ENCODE data around the gene PPP6C.
"Not testable (repeated sequence)": the region's sequence is repeated elsewhere in the genome, so short reads cannot be mapped to it uniquely, and the experiment has no call there.

PPP6C gene

DNA sequence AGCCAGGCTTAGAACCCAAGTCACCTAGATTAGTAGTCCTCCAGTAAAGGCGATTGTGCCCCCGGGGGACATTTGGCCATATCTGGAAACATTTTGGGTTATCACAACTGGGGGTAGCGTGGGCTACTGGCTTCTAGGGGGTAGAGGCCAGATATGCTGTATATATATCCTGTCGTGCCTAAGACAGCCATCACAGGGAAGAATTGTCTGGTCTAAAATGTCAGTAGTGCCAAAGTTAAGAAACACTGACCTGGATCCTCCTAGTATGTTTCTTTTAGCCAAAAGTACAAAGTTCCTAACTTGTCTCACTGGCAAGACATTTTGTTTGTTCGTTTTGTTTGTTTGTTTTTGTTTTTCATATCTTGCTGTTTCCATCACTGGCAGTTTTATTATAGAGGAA, 24.6 kb upstream of the PPP6C start:
- Histone ChIP-seq H3K4me3 (ENCODE audit: extremely low read depth, insufficient read depth, low read length, poor library complexity, severe bottlenecking) (no peak overlapping the region), H3K36me3 (ENCODE audit: control insufficient read depth, insufficient read depth, low read length) (peaks cover 56% of the 10 kb centered on the region), H3K9me3 (ENCODE audit: control insufficient read depth, low read length) (no peaks in the 10 kb centered on the region), H3K27ac (ENCODE audit: low read depth, low read length, severe bottlenecking) (no peak overlapping the region), H3K4me1 (ENCODE audit: control insufficient read depth, insufficient read depth, low read length, poor library complexity, severe bottlenecking) (no peaks in the 10 kb centered on the region)
- WGBS, 2 experiments (ENCODE audit: insufficient coverage in 2 of 2) = 100% methylated on average over 3 to 5 of the region's 5 CpGs

DNA sequence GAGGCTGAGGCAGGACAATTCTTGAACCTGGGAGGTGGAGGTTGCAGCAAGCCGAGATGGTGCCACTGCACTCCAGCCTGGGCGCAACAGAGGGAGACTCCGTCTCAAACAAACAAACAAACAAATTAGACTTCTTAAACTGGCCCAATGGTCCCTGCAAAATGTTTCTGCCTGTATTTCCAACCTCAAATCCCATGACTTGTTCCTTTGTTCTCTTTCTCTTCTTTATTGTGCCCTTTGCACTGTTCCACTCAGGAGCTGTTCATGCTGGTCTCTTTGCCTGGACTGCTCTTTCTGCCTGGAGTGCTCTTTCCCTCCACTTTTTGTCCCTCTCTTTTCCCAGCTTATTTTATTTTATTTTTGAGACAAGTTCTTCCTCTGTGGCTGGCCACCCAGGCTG, 14.9 kb upstream of the PPP6C start:
- Histone ChIP-seq H3K4me3 (ENCODE audit: extremely low read depth, insufficient read depth, low read length, poor library complexity, severe bottlenecking) (no peak overlapping the region), H3K36me3 (ENCODE audit: control insufficient read depth, insufficient read depth, low read length) (peaks cover 31% of the 10 kb centered on the region), H3K4me1 (ENCODE audit: control insufficient read depth, insufficient read depth, low read length, poor library complexity, severe bottlenecking) (no peaks in the 10 kb centered on the region), H3K27ac (ENCODE audit: low read depth, low read length, severe bottlenecking) (no peak overlapping the region), H3K9me3 (ENCODE audit: control insufficient read depth, low read length) (no peaks in the 10 kb centered on the region)
- WGBS, 2 experiments (ENCODE audit: insufficient coverage in 2 of 2) = 91 to 100% methylated on average over 2 to 3 of the region's 3 CpGs

DNA sequence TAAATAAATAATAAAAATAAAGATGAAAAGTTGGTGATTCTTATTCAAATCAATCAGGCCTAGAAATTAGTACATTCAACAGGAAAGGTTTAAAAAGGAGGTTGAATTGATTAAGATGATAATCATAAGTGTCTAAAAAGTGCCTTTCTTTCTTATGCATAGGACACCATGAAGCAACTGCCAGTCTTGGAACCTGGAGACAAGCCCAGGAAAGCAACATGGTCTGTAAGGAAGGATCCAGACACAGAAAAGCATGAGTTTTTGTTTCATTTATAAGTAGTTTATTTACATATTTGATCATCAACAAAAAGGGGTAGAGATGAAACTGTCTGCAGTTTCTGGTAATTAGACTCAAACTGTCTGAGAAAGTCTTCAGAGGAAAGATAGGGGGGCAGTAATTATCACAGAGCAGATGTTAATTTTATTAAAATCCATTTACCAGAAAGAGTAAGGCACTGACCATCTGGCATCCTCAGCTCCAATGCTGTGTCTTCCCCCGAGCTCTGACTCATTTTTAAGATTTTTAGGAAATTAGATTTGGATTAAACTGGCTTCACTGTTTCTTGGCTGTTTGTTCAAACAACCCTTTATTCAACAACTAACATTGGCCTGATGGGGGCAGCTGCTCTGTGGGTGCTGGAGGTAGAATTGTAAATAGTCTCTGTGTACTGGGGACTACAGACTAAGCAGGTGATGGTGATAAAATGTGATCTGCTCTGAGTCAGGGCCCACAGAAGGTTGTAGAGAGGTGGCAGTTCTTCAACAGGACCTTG, 13.4 kb upstream of the PPP6C start:
- WGBS, 2 experiments (ENCODE audit: insufficient coverage in 2 of 2) = no CpG with 5 or more reads among the region's 1 CpG
- Histone ChIP-seq H3K36me3 (ENCODE audit: control insufficient read depth, insufficient read depth, low read length) (peaks cover 25% of the 10 kb centered on the region), H3K4me3 (ENCODE audit: extremely low read depth, insufficient read depth, low read length, poor library complexity, severe bottlenecking) (no peak overlapping the region), H3K27ac (ENCODE audit: low read depth, low read length, severe bottlenecking) (no peak overlapping the region), H3K9me3 (ENCODE audit: control insufficient read depth, low read length) (no peaks in the 10 kb centered on the region), H3K4me1 (ENCODE audit: control insufficient read depth, insufficient read depth, low read length, poor library complexity, severe bottlenecking) (no peaks in the 10 kb centered on the region)

DNA sequence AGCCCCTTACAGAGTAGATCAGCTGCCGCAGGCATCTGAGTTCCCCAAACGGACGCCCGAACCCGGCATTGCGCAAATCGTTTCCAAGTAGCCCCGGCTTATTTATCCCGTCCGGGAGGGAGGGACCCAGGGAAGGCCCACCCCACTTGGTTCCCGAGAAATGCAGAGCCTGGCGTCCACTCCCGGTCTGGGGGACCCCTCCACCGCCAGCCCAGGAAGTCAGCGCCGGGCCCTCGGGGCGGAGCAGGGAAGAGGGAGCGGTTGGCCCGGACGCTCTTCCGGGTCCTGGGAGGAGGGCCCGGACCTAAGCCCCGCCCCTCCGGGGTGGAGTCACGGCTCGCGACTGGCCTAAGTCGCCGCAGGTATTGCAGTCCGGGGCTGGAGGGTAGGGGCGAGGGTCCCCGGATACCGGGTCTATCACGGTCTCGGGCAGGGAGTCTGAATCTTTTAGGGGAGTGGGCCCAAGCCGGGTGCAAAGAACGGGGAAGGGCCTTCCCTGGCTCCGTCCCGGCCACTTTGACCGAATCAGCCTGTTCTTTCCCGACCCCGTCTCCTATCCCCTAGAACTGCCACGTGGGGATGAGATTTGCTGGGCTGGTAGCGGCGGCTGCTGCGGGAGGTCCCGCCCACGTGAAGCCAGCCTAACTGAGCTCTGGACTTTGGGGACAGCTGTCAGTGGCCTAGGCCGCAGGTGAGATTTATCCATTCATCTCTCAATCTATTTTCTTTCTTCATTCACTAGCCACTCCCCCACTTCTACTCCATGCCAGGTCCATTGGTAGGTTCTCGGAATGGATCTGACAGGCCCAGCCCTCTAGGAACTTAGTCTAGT, 10.8 kb upstream of the PPP6C start, which contains the start of gene RABEPK:
Gene RABEPK, plus strand, starts transcription at position 327 of the 832 bp plus-strand sequence. CDS start 2,472 bp downstream, outside the sequence.
- Histone ChIP-seq H3K36me3 (ENCODE audit: control insufficient read depth, insufficient read depth, low read length) (peaks cover 12% of the 10 kb centered on the region), H3K9me3 (ENCODE audit: control insufficient read depth, low read length) (no peaks in the 10 kb centered on the region), H3K4me3 (ENCODE audit: extremely low read depth, insufficient read depth, low read length, poor library complexity, severe bottlenecking) (peak within 1 kb of the TSS; percentile 67), H3K4me1 (ENCODE audit: control insufficient read depth, insufficient read depth, low read length, poor library complexity, severe bottlenecking) (no peaks in the 10 kb centered on the region), H3K27ac (ENCODE audit: low read depth, low read length, severe bottlenecking) (peak within 1 kb of the TSS; percentile 87)
- WGBS, 2 experiments (ENCODE audit: insufficient coverage in 2 of 2) = 0 to 1% methylated on average over 35 to 47 of the region's 51 CpGs

DNA sequence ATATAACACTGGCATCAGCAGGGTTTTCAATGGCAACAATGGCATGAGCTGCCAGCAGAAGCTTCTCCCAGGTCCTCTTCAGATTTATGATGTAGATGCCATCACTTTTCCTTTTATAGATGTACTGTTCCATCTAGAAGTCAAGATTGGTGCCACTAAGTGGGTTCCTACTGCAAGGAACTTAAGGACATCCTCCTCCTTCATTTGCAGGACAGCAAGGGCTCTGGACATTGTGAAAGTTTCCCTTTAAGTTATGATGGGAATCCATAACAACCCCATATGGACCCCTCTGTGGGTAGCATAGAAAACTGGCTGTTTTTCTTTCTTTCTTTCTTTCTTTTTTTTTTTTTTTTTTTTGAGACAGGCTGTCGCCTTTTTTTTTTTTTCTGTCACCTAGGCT, 6.0 kb upstream of the PPP6C start:
- no CpG with 5 or more reads among the region's 1 CpG for WGBS, 2 experiments (ENCODE audit: insufficient coverage in 2 of 2)
- H3K9me3 ChIP-seq (ENCODE audit: control insufficient read depth, low read length); H3K27ac ChIP-seq (ENCODE audit: low read depth, low read length, severe bottlenecking); H3K4me1 ChIP-seq (ENCODE audit: control insufficient read depth, insufficient read depth, low read length, poor library complexity, severe bottlenecking); H3K36me3 ChIP-seq (ENCODE audit: control insufficient read depth, insufficient read depth, low read length); H3K4me3 ChIP-seq (ENCODE audit: extremely low read depth, insufficient read depth, low read length, poor library complexity, severe bottlenecking): not testable (repeated sequence)

DNA sequence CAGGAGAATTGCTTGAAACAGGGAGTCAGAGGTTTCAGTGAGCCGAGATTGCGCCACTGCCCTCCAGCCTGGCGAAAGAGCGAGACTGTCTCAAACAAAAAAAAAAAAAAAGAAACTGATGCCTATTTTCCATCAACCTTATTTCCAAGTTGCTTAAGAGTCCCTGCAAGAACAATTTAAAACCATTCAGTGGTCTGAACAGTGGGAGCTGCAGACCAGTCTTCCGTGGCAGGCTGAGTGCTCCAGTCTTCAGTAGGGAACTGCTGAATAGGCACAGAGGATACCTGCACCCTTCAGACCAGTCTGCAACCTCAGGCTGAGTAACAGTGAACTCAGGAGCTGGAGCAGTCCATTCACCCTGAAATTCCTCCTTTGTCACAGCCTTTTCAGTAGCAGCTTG, 4.9 kb upstream of the PPP6C start:
- not testable (repeated sequence) for H3K4me1 ChIP-seq (ENCODE audit: control insufficient read depth, insufficient read depth, low read length, poor library complexity, severe bottlenecking); H3K27ac ChIP-seq (ENCODE audit: low read depth, low read length, severe bottlenecking); H3K4me3 ChIP-seq (ENCODE audit: extremely low read depth, insufficient read depth, low read length, poor library complexity, severe bottlenecking); H3K36me3 ChIP-seq (ENCODE audit: control insufficient read depth, insufficient read depth, low read length); H3K9me3 ChIP-seq (ENCODE audit: control insufficient read depth, low read length)
- WGBS, 2 experiments (ENCODE audit: insufficient coverage in 2 of 2) = 93 to 100% methylated on average over 3 to 5 of the region's 5 CpGs

DNA sequence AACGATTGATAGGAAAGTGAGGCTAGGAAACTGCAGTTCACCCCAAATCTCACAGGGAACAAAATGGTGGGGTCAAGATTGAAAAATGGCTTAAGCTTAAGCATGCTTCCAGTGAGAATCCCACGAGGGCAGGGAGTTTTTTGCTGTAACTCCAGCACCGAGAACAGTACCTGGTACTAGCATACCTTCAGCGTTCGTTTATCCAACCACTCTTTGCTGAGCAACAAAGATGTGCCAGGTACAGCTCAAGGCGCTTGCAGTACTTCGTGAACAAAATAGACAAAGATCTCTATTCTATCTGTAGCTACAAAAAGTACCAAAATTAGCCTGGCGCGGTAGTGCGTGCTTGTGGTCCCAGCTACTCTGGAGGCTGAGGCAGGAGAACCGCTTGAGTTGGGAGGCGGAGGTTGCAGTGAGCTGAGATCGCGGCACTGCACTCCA, 778 bp upstream of the PPP6C start:
- H3K4me3 ChIP-seq (ENCODE audit: extremely low read depth, insufficient read depth, low read length, poor library complexity, severe bottlenecking) = peak overlapping the region; percentile 97
- no peaks in the 10 kb centered on the region for H3K4me1 ChIP-seq (ENCODE audit: control insufficient read depth, insufficient read depth, low read length, poor library complexity, severe bottlenecking)
- no peaks in the 10 kb centered on the region for H3K9me3 ChIP-seq (ENCODE audit: control insufficient read depth, low read length)
- peak overlapping the region; percentile 92 for H3K27ac ChIP-seq (ENCODE audit: low read depth, low read length, severe bottlenecking)
- H3K36me3 ChIP-seq (ENCODE audit: control insufficient read depth, insufficient read depth, low read length) = peaks cover 3% of the 10 kb centered on the region
- WGBS, 2 experiments (ENCODE audit: insufficient coverage in 2 of 2) = 78 to 79% methylated on average over 11 to 14 of the region's 14 CpGs

DNA sequence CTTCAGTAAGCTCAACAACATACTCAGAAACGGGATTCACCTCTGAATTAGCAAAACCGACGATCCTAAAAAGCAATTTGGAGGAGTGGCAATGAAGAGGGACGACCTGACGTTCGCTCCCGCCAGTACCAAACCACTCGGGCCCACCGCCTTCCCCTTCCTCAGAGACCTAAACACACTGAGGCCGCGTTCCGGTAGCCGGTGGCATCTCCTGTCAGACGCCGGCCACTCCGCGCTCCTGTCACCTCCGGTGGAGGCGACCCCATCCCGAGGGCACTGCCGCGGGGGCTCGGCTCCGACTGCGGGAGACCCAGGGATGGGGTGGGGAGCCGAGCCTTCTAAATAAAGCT, 617 bp downstream of the PPP6C start:
- H3K4me3 ChIP-seq (ENCODE audit: extremely low read depth, insufficient read depth, low read length, poor library complexity, severe bottlenecking) = peak overlapping the region; percentile 97
- WGBS, 2 experiments (ENCODE audit: insufficient coverage in 2 of 2) = 0 to 1% methylated on average over 11 to 20 of the region's 26 CpGs
- no peaks in the 10 kb centered on the region for H3K4me1 ChIP-seq (ENCODE audit: control insufficient read depth, insufficient read depth, low read length, poor library complexity, severe bottlenecking)
- no peaks in the 10 kb centered on the region for H3K9me3 ChIP-seq (ENCODE audit: control insufficient read depth, low read length)
- H3K27ac ChIP-seq (ENCODE audit: low read depth, low read length, severe bottlenecking) = peak overlapping the region; percentile 92
- peaks cover 9% of the 10 kb centered on the region for H3K36me3 ChIP-seq (ENCODE audit: control insufficient read depth, insufficient read depth, low read length)

DNA sequence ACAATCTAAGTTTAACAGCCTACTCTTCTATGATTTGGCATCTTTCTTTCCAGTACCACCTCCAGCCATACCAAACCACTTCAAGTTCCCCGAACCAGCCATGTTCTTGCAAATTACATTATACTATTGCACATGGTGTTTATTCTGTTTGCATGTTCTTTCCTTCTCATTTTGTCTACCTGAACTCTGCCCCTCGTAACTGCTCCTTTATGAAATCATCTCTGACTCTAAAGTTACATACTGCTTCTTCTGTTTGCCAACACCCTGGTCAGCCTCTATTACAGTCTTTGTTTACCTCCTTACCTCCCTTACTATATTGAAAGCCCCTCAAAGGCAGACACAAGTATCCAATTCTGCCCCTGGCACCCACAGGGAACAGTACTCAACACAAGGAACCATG, 6.0 kb downstream of the PPP6C start:
- WGBS, 2 experiments (ENCODE audit: insufficient coverage in 2 of 2) = 94 to 100% methylated on average over 1 to 2 of the region's 2 CpGs
- H3K27ac ChIP-seq (ENCODE audit: low read depth, low read length, severe bottlenecking) = no peak overlapping the region
- no peak overlapping the region for H3K4me3 ChIP-seq (ENCODE audit: extremely low read depth, insufficient read depth, low read length, poor library complexity, severe bottlenecking)

DNA sequence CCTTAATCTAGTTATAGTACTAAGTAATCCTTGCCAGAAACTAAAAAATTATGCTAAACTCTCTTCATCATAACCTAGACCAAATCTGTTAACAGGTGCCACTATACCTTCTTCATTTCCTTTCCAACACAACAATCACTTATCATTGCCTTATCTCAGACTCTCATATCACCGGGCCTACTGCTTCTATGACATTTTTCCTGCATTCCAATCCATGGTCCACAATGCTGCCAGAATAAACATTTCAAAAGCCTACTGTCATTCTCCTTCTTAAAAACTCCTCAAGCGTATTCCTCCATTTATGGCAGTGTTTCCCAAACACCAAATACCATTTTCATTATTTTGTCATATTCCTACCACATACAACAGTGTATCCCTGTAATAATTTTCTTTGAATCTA, 6.5 kb downstream of the PPP6C start:
- Histone ChIP-seq H3K4me1 (ENCODE audit: control insufficient read depth, insufficient read depth, low read length, poor library complexity, severe bottlenecking) (no peaks in the 10 kb centered on the region), H3K9me3 (ENCODE audit: control insufficient read depth, low read length) (no peaks in the 10 kb centered on the region), H3K36me3 (ENCODE audit: control insufficient read depth, insufficient read depth, low read length) (peaks cover 26% of the 10 kb centered on the region), H3K27ac (ENCODE audit: low read depth, low read length, severe bottlenecking) (no peak overlapping the region), H3K4me3 (ENCODE audit: extremely low read depth, insufficient read depth, low read length, poor library complexity, severe bottlenecking) (no peak overlapping the region)
- WGBS, 2 experiments (ENCODE audit: insufficient coverage in 2 of 2) = 92 to 95% methylated on average over 2 of the region's 2 CpGs

More for the DNA sequence above, 6.0 kb downstream of the PPP6C start:
- Histone ChIP-seq H3K9me3 (ENCODE audit: control insufficient read depth, low read length) (no peaks in the 10 kb centered on the region), H3K4me1 (ENCODE audit: control insufficient read depth, insufficient read depth, low read length, poor library complexity, severe bottlenecking) (no peaks in the 10 kb centered on the region), H3K36me3 (ENCODE audit: control insufficient read depth, insufficient read depth, low read length) (peaks cover 22% of the 10 kb centered on the region)

DNA sequence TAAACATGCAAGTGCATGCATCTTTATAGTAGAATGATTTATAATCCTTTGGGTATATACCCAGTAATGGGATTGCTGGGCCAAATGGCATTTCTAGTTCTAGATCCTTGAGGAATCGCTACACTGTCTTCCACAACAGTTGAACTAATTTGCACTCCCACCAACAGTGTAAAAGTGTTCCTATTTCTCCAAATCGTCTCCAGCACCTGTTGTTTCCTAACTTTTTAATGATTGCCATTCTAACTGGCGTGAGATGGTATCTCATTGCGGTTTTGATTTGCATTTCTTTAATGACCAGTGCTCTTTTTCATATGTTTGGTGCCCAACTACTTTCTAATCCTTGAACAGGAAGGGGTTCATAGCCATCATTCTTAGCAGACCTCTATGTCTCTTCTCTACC, 7.8 kb downstream of the PPP6C start:
- 97 to 100% methylated on average over 4 of the region's 4 CpGs for WGBS, 2 experiments (ENCODE audit: insufficient coverage in 2 of 2)
- H3K9me3 ChIP-seq (ENCODE audit: control insufficient read depth, low read length); H3K4me3 ChIP-seq (ENCODE audit: extremely low read depth, insufficient read depth, low read length, poor library complexity, severe bottlenecking); H3K4me1 ChIP-seq (ENCODE audit: control insufficient read depth, insufficient read depth, low read length, poor library complexity, severe bottlenecking); H3K27ac ChIP-seq (ENCODE audit: low read depth, low read length, severe bottlenecking): not testable (repeated sequence)
- peaks cover 22% of the 10 kb centered on the region for H3K36me3 ChIP-seq (ENCODE audit: control insufficient read depth, insufficient read depth, low read length)
